MCF 10A (cell line): ENCODE results near the gene TSC22D3. TPM values are rescaled to one million over a fixed set of nuclear protein-coding genes. Genes with fewer than 3 reads are reported as not detected.

Experiments used
- BruUV-seq: library from RNA; stranded (reverse); fragments of 400-500 nt; replicated peaks from 2 replicates; lab custom pipeline; 2021; lab: Mats Ljungman, UMichigan
- CTCF ChIA-PET: fragments of 300-600 bp; sonication (Branson Sonifier 250); formaldehyde crosslinking; extraction: SDS; loops from one replicate; lab custom pipeline; 2021; ENCODE audit warnings: antibody characterized with exemption, inconsistent platforms; lab: Yijun Ruan, JAX
- POLR2A ChIA-PET: fragments of 300-600, 350-650 bp; sonication (Branson Sonifier 250); formaldehyde crosslinking; extraction: SDS; loops from one replicate; lab custom pipeline; 2020; ENCODE audit warnings: antibody characterized with exemption, inconsistent platforms; lab: Yijun Ruan, JAX
- DNase-seq: peaks from one replicate; pipeline ENCODE4 v3.0.0-alpha.2; 2018; ENCODE audit not compliant: unreplicated experiment
- H3K27ac Mint-ChIP-seq: one replicate; pipeline ENCODE4 v1.8.0; 2022; ENCODE audit warnings: mild to moderate bottlenecking, low read depth, mixed read lengths; ENCODE audit not compliant: unreplicated experiment
- H3K27me3 Mint-ChIP-seq: one replicate; pipeline ENCODE4 v1.8.0; 2022; ENCODE audit warnings: mixed read lengths; ENCODE audit not compliant: insufficient read depth, unreplicated experiment
- H3K36me3 Mint-ChIP-seq: one replicate; pipeline ENCODE4 v1.8.0; 2022; ENCODE audit warnings: mild to moderate bottlenecking, moderate library complexity, mixed read lengths; ENCODE audit not compliant: insufficient read depth, unreplicated experiment
- H3K4me1 Mint-ChIP-seq: one replicate; pipeline ENCODE4 v1.8.0; 2022; ENCODE audit warnings: mixed read lengths; ENCODE audit not compliant: insufficient read depth, unreplicated experiment
- H3K4me3 Mint-ChIP-seq: one replicate; pipeline ENCODE4 v1.8.0; 2022; ENCODE audit warnings: mild to moderate bottlenecking, moderate library complexity, mixed read lengths; ENCODE audit not compliant: unreplicated experiment
- H3K9me3 Mint-ChIP-seq: one replicate; pipeline ENCODE4 v1.8.0; 2022; ENCODE audit warnings: mixed read lengths; ENCODE audit not compliant: unreplicated experiment
- CTCF ChIP-seq: fragments of 200-600 bp; IDR thresholded peaks from one replicate; pipeline ENCODE4 v1.8.0; 2022; ENCODE audit warnings: antibody characterized with exemption, mild to moderate bottlenecking; ENCODE audit not compliant: unreplicated experiment
- intact Hi-C: fragments of 100-400 bp; cut with micrococcal nuclease; formaldehyde crosslinking; loops from 2 replicates; pipeline ENCODE4 v1.14.1; 2022
- total RNA-seq: library from RNA; stranded (reverse); gene quantifications from 2 replicates; pipeline ENCODE4 v1.2.3, GENCODE V29; 2022

Gene TSC22D3
- total RNA-seq, 1 experiment from 2014 or later, result 124 TPM

GRCh38 chrX:107716118-107716684 lies 59.4 kb downstream of the TSC22D3 start:
- no peak for DNase-seq
- intact Hi-C loops, result no loop called here
- ChIA-PET CTCF (interaction anchor here (0.6 to 13.0 kb wide), 12 partner anchors 11 to 548 kb away, joined by 3 to 157 read pairs (median 4); partner anchors contain the start of genes NCBP2L, PRPS1 and TSC22D3), POLR2A (interaction anchor here (0.8 to 16.2 kb wide), 16 partner anchors 9 to 597 kb away, joined by 3 to 679 read pairs (median 18); partner anchors contain the start of genes MID2, NCBP2L, PRPS1 and RBM41)
- H3K4me1 Mint-ChIP-seq, result peaks cover 25% of the 10 kb centered on the region
- BruUV-seq, result TSS peak; percentile 30
- peaks cover 40% of the 10 kb centered on the region for H3K27me3 Mint-ChIP-seq
- TF ChIP-seq CTCF, result no peak
- peaks cover 65% of the 10 kb centered on the region for H3K36me3 Mint-ChIP-seq
- peak overlapping the region; percentile 60 for H3K27ac Mint-ChIP-seq
- no peaks in the 10 kb centered on the region for H3K9me3 Mint-ChIP-seq
- peak overlapping the region; percentile 74 for H3K4me3 Mint-ChIP-seq

DNA sequence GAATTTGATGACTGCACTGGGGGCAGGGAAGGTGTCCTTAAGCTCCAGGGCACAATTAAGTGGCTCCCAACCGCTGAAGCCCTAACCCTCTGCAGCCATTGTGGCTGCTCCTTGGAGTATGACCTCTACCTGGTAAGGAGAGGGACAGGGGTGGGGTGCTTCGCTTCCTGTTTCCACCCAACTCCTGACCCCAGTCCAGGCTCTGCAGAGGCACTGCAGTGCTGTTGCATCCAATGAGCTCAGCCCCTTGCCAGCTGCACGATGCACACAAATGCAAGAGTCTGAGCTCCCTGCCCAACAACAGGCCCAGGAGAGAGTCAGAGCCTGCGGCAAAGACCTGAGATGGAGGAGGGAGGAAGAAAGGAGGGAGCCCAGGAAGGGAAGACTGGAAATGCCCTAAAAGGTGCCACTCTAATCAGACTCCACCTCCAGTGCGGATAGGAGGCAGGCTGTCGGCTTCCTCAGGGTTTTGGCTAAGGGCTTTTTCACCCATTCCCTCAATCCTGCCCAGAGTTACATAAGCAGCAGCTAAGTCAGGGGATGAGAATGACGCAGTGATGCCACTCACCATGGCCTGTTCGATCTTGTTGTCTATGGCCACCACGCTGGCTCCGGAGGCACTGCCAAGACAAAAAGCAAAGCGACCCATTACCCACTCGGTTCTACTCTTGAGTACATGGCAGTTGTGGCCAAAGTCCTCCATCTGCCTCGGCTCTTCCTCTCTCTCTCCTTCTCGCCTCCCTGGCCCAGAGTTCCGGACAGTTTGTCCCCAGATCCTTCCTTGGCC lies 60.1 kb downstream of the TSC22D3 start:
- POLR2A ChIA-PET, result interaction anchor here (0.7 to 16.2 kb wide), 18 partner anchors 11 to 858 kb away, joined by 3 to 679 read pairs (median 18); partner anchors contain the start of genes MID2, MORC4, NCBP2L and RBM41
- BruUV-seq, result no TSS peak
- Mint-ChIP-seq H3K27ac (peak overlapping the region; percentile 60), H3K4me3 (peak overlapping the region; percentile 74), H3K9me3 (no peaks in the 10 kb centered on the region), H3K27me3 (peaks cover 42% of the 10 kb centered on the region), H3K36me3 (peaks cover 72% of the 10 kb centered on the region), H3K4me1 (peaks cover 31% of the 10 kb centered on the region)
- intact Hi-C loops, result no loop called here
- TF ChIP-seq CTCF, result no peak
- DNase-seq, result no peak
- CTCF ChIA-PET, result interaction anchor here (0.6 to 13.0 kb wide), 14 partner anchors 14 to 716 kb away, joined by 3 to 157 read pairs (median 4); partner anchors contain the start of genes NCBP2L and TSC22D3

- no peak for DNase-seq
- H3K27me3 Mint-ChIP-seq, result peaks cover 35% of the 10 kb centered on the region
- H3K36me3 Mint-ChIP-seq, result peaks cover 67% of the 10 kb centered on the region
- peak overlapping the region; percentile 74 for H3K4me3 Mint-ChIP-seq
- POLR2A ChIA-PET, result interaction anchor here (0.7 to 16.2 kb wide), 14 partner anchors 15 to 857 kb away, joined by 3 to 679 read pairs (median 42); partner anchors contain the start of genes MORC4, NCBP2L, PRPS1 and RBM41
- intact Hi-C loops, result no loop called here
- CTCF ChIA-PET, result interaction anchor here (0.9 to 13.0 kb wide), 7 partner anchors 12 to 715 kb away, joined by 3 to 157 read pairs (median 5); partner anchors contain the start of genes NCBP2L and TSC22D3
- no peak for TF ChIP-seq CTCF
- peaks cover 32% of the 10 kb centered on the region for H3K4me1 Mint-ChIP-seq
- H3K27ac Mint-ChIP-seq, result peak overlapping the region; percentile 60
- H3K9me3 Mint-ChIP-seq, result no peaks in the 10 kb centered on the region
- BruUV-seq, result no TSS peak
Observed at GRCh38 chrX:107714206-107714891, 61.2 kb downstream of the TSC22D3 start.
